SK-N-SH (cell line): ENCODE results near the gene NLGN1. TPM values are rescaled to one million over a fixed set of nuclear protein-coding genes. Genes with fewer than 3 reads are reported as not detected.

Experiments used
- CTCF ChIA-PET: fragments of 300-600, 350-600 bp; formaldehyde crosslinking; extraction: SDS; loops from one replicate; lab custom pipeline; 2021; lab: Yijun Ruan, JAX
- POLR2A ChIA-PET: fragments of 350-600 bp; sonication (Branson Sonifier 250); formaldehyde crosslinking; extraction: SDS; loops from one replicate; lab custom pipeline; 2020; ENCODE audit warnings: antibody characterized with exemption, inconsistent platforms; lab: Yijun Ruan, JAX
- DNase-seq: peaks from one replicate; pipeline ENCODE4 v3.0.0; 2012
- H2AFZ ChIP-seq: fragments of 200-600 bp; sonication (generic); 2 replicates; pipeline ENCODE4 v1.8.1; 2016; ENCODE audit warnings: antibody characterized with exemption, mild to moderate bottlenecking, low read depth
- H3F3A ChIP-seq: fragments of 200-600 bp; sonication (generic); replicated peaks from 2 replicates; pipeline ENCODE3; 2016; ENCODE audit warnings: antibody characterized with exemption, mild to moderate bottlenecking; ENCODE audit not compliant: insufficient read depth
- H3K27ac ChIP-seq, 2 experiments: fragments of 200-500 bp in 1 of 2; fragments of 200-600 bp in 1 of 2; sonication (Bioruptor generic) in 1 of 2; sonication (generic), shearing (Covaris generic) in 1 of 2; 2 replicates each; pipeline versions ENCODE4 v1.5.1 to v1.6.1; 2014 to 2016; ENCODE audit warnings: low read depth in 2 of 2, inconsistent platforms in 1 of 2, low read length in 1 of 2, mild to moderate bottlenecking in 1 of 2, mixed read lengths in 1 of 2
- H3K27me3 ChIP-seq: fragments of 200-600 bp; sonication (generic), shearing (Covaris generic); 2 replicates; pipeline ENCODE4 v1.6.1; 2016; ENCODE audit warnings: mixed run types; ENCODE audit not compliant: insufficient read depth
- H3K36me3 ChIP-seq, 2 experiments: fragments of 200-500 bp in 1 of 2; fragments of 200-600 bp in 1 of 2; sonication (Bioruptor generic) in 1 of 2; sonication (generic) in 1 of 2; replicated peaks in 1 of 2; 2 replicates each; pipeline versions ENCODE3 to v1.5.1; 2014 to 2016; ENCODE audit warnings: low read length in 1 of 2, mild to moderate bottlenecking in 1 of 2; ENCODE audit not compliant: insufficient read depth in 2 of 2, control insufficient read depth in 1 of 2
- H3K4me1 ChIP-seq, 2 experiments: fragments of 200-500 bp in 1 of 2; fragments of 200-600 bp in 1 of 2; sonication (Bioruptor generic) in 1 of 2; sonication (generic), shearing (Covaris generic) in 1 of 2; 2 replicates each; pipeline versions ENCODE4 v1.5.1 to v1.6.1; 2014 to 2016; ENCODE audit warnings: low read depth in 1 of 2, low read length in 1 of 2, mixed run types in 1 of 2; ENCODE audit not compliant: insufficient read depth in 2 of 2, control insufficient read depth in 1 of 2
- H3K4me2 ChIP-seq: fragments of 200-600 bp; sonication (generic), shearing (Covaris generic); 2 replicates; pipeline ENCODE4 v1.6.1; 2017; ENCODE audit warnings: mixed run types
- H3K4me3 ChIP-seq, 2 experiments: fragments of 200-500 bp in 1 of 2; fragments of 200-600 bp in 1 of 2; sonication (Bioruptor generic) in 1 of 2; sonication (generic), shearing (Covaris generic) in 1 of 2; 2 replicates each; pipeline versions ENCODE4 v1.5.1 to v1.8.1; 2014 to 2016; ENCODE audit warnings: low read depth in 2 of 2, inconsistent platforms in 1 of 2, low read length in 1 of 2, mild to moderate bottlenecking in 1 of 2, mixed read lengths in 1 of 2, moderate library complexity in 1 of 2
- H3K79me2 ChIP-seq: fragments of 200-600 bp; sonication (generic); 2 replicates; pipeline ENCODE4 v1.8.1; 2017; ENCODE audit warnings: mild to moderate bottlenecking; ENCODE audit not compliant: insufficient read depth
- H3K9ac ChIP-seq: fragments of 200-600 bp; sonication (generic); 2 replicates; pipeline ENCODE4 v1.6.1; 2017; ENCODE audit warnings: mixed run types
- H3K9me2 ChIP-seq: fragments of 200-600 bp; sonication (generic); 2 replicates; pipeline ENCODE4 v1.6.1; 2017; ENCODE audit warnings: mixed run types
- H3K9me3 ChIP-seq: fragments of 200-600 bp; sonication (generic); 2 replicates; pipeline ENCODE4 v1.6.1; 2017; ENCODE audit warnings: mixed run types, mild to moderate bottlenecking, moderate library complexity
- H4K20me1 ChIP-seq: fragments of 200-600 bp; sonication (generic); 2 replicates; pipeline ENCODE4 v1.6.1; 2017; ENCODE audit warnings: mild to moderate bottlenecking, mixed run types; ENCODE audit not compliant: insufficient read depth
- CHD2 ChIP-seq: fragments of 150-350 bp; IDR thresholded peaks from 2 replicates; pipeline ENCODE4 v1.6.1; 2018; ENCODE audit warnings: low read length; ENCODE audit not compliant: partially characterized antibody
- ELF1 ChIP-seq: IDR thresholded peaks from 2 replicates; pipeline ENCODE4 v1.4.0; 2012
- EP300 ChIP-seq, 2 experiments: IDR thresholded peaks; 2 replicates each; pipeline versions ENCODE4 v1.4.0 to v1.6.1; 2012; ENCODE audit warnings: borderline replicate concordance in 1 of 2, low read depth in 1 of 2, low read length in 1 of 2
- EZH2phosphoT487 ChIP-seq: fragments of 200-600 bp; sonication (generic); IDR thresholded peaks from 2 replicates; pipeline ENCODE4 v1.6.1; 2017; ENCODE audit warnings: low read depth, mixed run types, mild to moderate bottlenecking, antibody characterized with exemption, moderate library complexity, borderline replicate concordance
- FOXJ3 ChIP-seq: sonication (generic); formaldehyde crosslinking; IDR thresholded peaks from 2 replicates; pipeline ENCODE4 v1.5.1; 2020; ENCODE audit warnings: mild to moderate bottlenecking, missing genetic modification reagents
- GATA2 ChIP-seq: sonication (generic); formaldehyde crosslinking; IDR thresholded peaks from 2 replicates; pipeline ENCODE4 v1.5.0; 2020; ENCODE audit warnings: mild to moderate bottlenecking, missing genetic modification reagents
- MXI1 ChIP-seq: IDR thresholded peaks from 2 replicates; pipeline ENCODE4 v1.6.1; 2012; ENCODE audit warnings: mild to moderate bottlenecking, low read depth, low read length, improper control_type of control experiment
- NFIC ChIP-seq: IDR thresholded peaks from 2 replicates; pipeline ENCODE4 v1.4.0; 2012; ENCODE audit warnings: borderline replicate concordance
- POLR2AphosphoS5 ChIP-seq: IDR thresholded peaks from 2 replicates; pipeline ENCODE4 v1.6.1; 2012; ENCODE audit warnings: low read depth, low read length
- RAD21 ChIP-seq: IDR thresholded peaks from 2 replicates; pipeline ENCODE4 v1.6.1; 2012; ENCODE audit warnings: mild to moderate bottlenecking, low read length
- RCOR1 ChIP-seq: fragments of 150-350 bp; IDR thresholded peaks from 2 replicates; pipeline ENCODE4 v1.6.1; 2017; ENCODE audit warnings: antibody characterized with exemption, low read length
- RFX5 ChIP-seq: IDR thresholded peaks from 2 replicates; pipeline ENCODE4 v1.6.1; 2012; ENCODE audit warnings: mild to moderate bottlenecking, improper control_type of control experiment, low read length
- RXRA ChIP-seq: IDR thresholded peaks from 2 replicates; pipeline ENCODE4 v1.4.0; 2012; ENCODE audit warnings: low read depth, mild to moderate bottlenecking, borderline replicate concordance
- SIN3A ChIP-seq: IDR thresholded peaks from 2 replicates; pipeline ENCODE4 v1.6.1; 2012; ENCODE audit warnings: low read depth, mild to moderate bottlenecking, low read length, moderate library complexity, borderline replicate concordance
- SMC3 ChIP-seq: IDR thresholded peaks from 2 replicates; pipeline ENCODE4 v1.6.1; 2012; ENCODE audit warnings: low read depth, low read length, improper control_type of control experiment
- TAF1 ChIP-seq: IDR thresholded peaks from 2 replicates; pipeline ENCODE4 v1.6.1; 2012; ENCODE audit warnings: low read depth, mild to moderate bottlenecking, low read length, moderate library complexity, borderline replicate concordance
- TCF12 ChIP-seq: IDR thresholded peaks from 2 replicates; pipeline ENCODE4 v1.4.0; 2012
- TEAD4 ChIP-seq: IDR thresholded peaks from 2 replicates; pipeline ENCODE4 v1.4.0; 2012; ENCODE audit warnings: mild to moderate bottlenecking, borderline replicate concordance; ENCODE audit not compliant: insufficient read depth
- YY1 ChIP-seq: IDR thresholded peaks from 2 replicates; pipeline ENCODE4 v1.4.0; 2012; ENCODE audit warnings: low read depth, mild to moderate bottlenecking
- WGBS: methylation state at CpG from one replicate; pipeline ENCODE4 v1.1.6; 2017; ENCODE audit warnings: low lambda C conversion rate; 5-methylcytosine and 5-hydroxymethylcytosine counted together
- polyA plus RNA-seq, 3 experiments: library from polyadenylated mRNA; depleted of rRNA; stranded (reverse); fragments of >200 nt; gene quantifications; 2 replicates each; pipeline ENCODE4 v1.2.3, GENCODE V29; 2012
- TF ChIP-seq, protein P1 (sequence below): IDR thresholded peaks from 2 replicates; pipeline ENCODE4; 2012
- TF ChIP-seq, protein P2 (sequence below): fragments of 200-600 bp; sonication (generic); IDR thresholded peaks from 2 replicates; pipeline ENCODE4 v1.6.1; 2017; ENCODE audit warnings: antibody characterized with exemption, mild to moderate bottlenecking, moderate library complexity
- TF ChIP-seq, protein P3 (sequence below): fragments of 150-350 bp; IDR thresholded peaks from 2 replicates; pipeline ENCODE4 v1.6.1; 2017; ENCODE audit warnings: antibody characterized with exemption, low read length, low read depth, borderline replicate concordance
- TF ChIP-seq, protein P4 (sequence below): IDR thresholded peaks from 2 replicates; pipeline ENCODE4 v1.4.0; 2012; ENCODE audit warnings: low read depth, borderline replicate concordance

Gene NLGN1
- polyA plus RNA-seq, 1 of the 3 experiments (the other 2 are of a cell fraction), result 1.5 TPM

DNA sequence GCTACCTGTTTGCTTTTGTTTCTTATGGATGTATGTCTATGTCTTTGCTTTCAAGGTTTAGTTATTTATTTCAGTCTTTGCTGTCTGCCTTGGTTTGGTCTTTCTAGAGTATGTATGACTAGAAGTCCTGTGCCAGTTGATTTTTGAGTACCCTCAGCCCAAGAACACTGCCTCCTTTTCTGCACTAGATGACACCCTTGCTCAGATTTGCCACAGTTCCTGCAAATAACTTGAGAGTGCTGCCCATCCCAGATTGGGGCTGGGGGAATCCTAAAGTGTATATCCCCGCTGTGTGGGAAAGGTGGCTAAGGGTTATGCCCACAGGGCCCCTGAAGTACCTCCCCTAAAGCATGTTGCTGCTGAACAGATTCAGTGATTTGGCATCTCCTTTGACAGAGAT is 32.0 kb downstream of the NLGN1 start:
- CTCF ChIA-PET, result no interaction called here
- Histone ChIP-seq H3K79me2 (no peaks in the 10 kb centered on the region), H2AFZ (no peak overlapping the region), H3K4me2 (no peak overlapping the region), H3K9me3 (no peaks in the 10 kb centered on the region), H3K36me3 (no peaks in the 10 kb centered on the region), H3K27me3 (no peaks in the 10 kb centered on the region), H3K9ac (no peak overlapping the region), H4K20me1 (no peaks in the 10 kb centered on the region), H3K27ac (no peak overlapping the region), H3K4me1 (no peaks in the 10 kb centered on the region), H3K9me2 (no peaks in the 10 kb centered on the region), H3F3A (no peaks in the 10 kb centered on the region), H3K4me3 (no peak overlapping the region)
- 29% methylated on average over 1 of the region's 1 CpG for WGBS
- POLR2A ChIA-PET, result no interaction called here
- TF ChIP-seq EP300 (IDR thresholded peaks at IDR 0.05; ENCODE audit: borderline replicate concordance in 1 of 2, low read depth in 1 of 2, low read length in 1 of 2) (no peak), TAF1 (no peak), GATA2 (CRISPR knock-in tag) (no peak), TEAD4 (no peak), EZH2phosphoT487 (no peak), NFIC (no peak), CHD2 (no peak), FOXJ3 (CRISPR knock-in tag) (no peak)
- TF ChIP-seq, protein P1, sequence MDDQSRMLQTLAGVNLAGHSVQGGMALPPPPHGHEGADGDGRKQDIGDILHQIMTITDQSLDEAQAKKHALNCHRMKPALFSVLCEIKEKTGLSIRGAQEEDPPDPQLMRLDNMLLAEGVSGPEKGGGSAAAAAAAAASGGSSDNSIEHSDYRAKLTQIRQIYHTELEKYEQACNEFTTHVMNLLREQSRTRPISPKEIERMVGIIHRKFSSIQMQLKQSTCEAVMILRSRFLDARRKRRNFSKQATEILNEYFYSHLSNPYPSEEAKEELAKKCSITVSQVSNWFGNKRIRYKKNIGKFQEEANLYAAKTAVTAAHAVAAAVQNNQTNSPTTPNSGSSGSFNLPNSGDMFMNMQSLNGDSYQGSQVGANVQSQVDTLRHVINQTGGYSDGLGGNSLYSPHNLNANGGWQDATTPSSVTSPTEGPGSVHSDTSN, result no peak
- DNase-seq, result no peak

DNA sequence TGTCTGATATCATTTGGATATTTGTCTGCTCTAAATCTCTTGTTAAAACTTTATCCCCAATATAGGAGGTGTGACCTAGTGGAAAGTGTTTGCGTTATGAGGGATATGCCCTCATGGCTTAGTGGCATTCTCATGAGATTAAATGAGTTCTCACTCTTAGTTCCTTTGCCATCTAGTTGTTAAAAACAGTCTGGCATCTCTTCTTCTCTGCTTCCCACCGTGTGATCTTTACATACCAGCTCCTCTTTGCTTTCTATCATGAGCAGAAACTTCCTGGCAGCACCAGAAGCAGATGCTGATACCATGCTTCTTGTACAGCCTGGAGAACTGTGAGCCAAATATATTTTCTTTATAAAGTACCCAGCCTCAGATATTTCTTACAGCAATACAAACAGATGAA is 33.0 kb downstream of the NLGN1 start:
- Histone ChIP-seq H3K4me3 (no peak overlapping the region), H3K27ac (no peak overlapping the region), H4K20me1 (no peaks in the 10 kb centered on the region), H3K4me1 (no peaks in the 10 kb centered on the region), H3K27me3 (no peaks in the 10 kb centered on the region), H3K9ac (no peak overlapping the region), H2AFZ (no peak overlapping the region), H3K79me2 (no peaks in the 10 kb centered on the region), H3K4me2 (no peak overlapping the region), H3K9me3 (no peaks in the 10 kb centered on the region), H3F3A (no peaks in the 10 kb centered on the region), H3K9me2 (no peaks in the 10 kb centered on the region), H3K36me3 (no peaks in the 10 kb centered on the region)
- no peak for DNase-seq
- WGBS, result 23% methylated on average over 2 of the region's 2 CpGs
- TF ChIP-seq RAD21 (no peak), POLR2AphosphoS5 (no peak), GATA2 (CRISPR knock-in tag) (no peak), SMC3 (no peak), EP300 (IDR thresholded peaks at IDR 0.05; ENCODE audit: borderline replicate concordance in 1 of 2, low read depth in 1 of 2, low read length in 1 of 2) (no peak), NFIC (no peak), ELF1 (no peak), EZH2phosphoT487 (no peak), SIN3A (no peak), RFX5 (no peak), TCF12 (no peak), YY1 (no peak), TEAD4 (no peak), CHD2 (no peak), MXI1 (no peak), RXRA (no peak), RCOR1 (no peak)
- TF ChIP-seq, protein P2, sequence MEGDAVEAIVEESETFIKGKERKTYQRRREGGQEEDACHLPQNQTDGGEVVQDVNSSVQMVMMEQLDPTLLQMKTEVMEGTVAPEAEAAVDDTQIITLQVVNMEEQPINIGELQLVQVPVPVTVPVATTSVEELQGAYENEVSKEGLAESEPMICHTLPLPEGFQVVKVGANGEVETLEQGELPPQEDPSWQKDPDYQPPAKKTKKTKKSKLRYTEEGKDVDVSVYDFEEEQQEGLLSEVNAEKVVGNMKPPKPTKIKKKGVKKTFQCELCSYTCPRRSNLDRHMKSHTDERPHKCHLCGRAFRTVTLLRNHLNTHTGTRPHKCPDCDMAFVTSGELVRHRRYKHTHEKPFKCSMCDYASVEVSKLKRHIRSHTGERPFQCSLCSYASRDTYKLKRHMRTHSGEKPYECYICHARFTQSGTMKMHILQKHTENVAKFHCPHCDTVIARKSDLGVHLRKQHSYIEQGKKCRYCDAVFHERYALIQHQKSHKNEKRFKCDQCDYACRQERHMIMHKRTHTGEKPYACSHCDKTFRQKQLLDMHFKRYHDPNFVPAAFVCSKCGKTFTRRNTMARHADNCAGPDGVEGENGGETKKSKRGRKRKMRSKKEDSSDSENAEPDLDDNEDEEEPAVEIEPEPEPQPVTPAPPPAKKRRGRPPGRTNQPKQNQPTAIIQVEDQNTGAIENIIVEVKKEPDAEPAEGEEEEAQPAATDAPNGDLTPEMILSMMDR, result no peak
- TF ChIP-seq, protein P3, sequence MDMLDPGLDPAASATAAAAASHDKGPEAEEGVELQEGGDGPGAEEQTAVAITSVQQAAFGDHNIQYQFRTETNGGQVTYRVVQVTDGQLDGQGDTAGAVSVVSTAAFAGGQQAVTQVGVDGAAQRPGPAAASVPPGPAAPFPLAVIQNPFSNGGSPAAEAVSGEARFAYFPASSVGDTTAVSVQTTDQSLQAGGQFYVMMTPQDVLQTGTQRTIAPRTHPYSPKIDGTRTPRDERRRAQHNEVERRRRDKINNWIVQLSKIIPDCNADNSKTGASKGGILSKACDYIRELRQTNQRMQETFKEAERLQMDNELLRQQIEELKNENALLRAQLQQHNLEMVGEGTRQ, result no peak
- TF ChIP-seq, protein P4, sequence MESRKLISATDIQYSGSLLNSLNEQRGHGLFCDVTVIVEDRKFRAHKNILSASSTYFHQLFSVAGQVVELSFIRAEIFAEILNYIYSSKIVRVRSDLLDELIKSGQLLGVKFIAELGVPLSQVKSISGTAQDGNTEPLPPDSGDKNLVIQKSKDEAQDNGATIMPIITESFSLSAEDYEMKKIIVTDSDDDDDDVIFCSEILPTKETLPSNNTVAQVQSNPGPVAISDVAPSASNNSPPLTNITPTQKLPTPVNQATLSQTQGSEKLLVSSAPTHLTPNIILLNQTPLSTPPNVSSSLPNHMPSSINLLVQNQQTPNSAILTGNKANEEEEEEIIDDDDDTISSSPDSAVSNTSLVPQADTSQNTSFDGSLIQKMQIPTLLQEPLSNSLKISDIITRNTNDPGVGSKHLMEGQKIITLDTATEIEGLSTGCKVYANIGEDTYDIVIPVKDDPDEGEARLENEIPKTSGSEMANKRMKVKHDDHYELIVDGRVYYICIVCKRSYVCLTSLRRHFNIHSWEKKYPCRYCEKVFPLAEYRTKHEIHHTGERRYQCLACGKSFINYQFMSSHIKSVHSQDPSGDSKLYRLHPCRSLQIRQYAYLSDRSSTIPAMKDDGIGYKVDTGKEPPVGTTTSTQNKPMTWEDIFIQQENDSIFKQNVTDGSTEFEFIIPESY, result no peak
- ChIA-PET CTCF (interaction anchor here (1.7 kb wide), 1 partner anchor 19 kb away, joined by 4 read pairs; no protein-coding TSS in a partner anchor), POLR2A (no interaction called here)
